HG03025 (cell line): ENCODE results near the gene IL1RN.

Experiments used
- ATAC-seq: cut with Tn5 transposase; IDR thresholded peaks from one replicate; pipeline ENCODE4 v1.9.1; 2021; ENCODE audit warnings: mild to moderate bottlenecking, moderate library complexity; ENCODE audit not compliant: unreplicated experiment, low FRiP score

Gene IL1RN

GRCh38 chr2:113124984-113125855 lies 2.2 kb upstream of the IL1RN start:
- ATAC-seq: no peak

- no peak for ATAC-seq
Observed at GRCh38 chr2:113127646-113128570, 510 bp downstream of the IL1RN start.

GRCh38 chr2:113129519-113130078 lies 2.2 kb downstream of the IL1RN start:
- no peak for ATAC-seq

GRCh38 chr2:113131352-113132185 lies 4.2 kb downstream of the IL1RN start:
- ATAC-seq: no peak

GRCh38 chr2:113132414-113133021 lies 5.1 kb downstream of the IL1RN start:
- no peak for ATAC-seq

DNA sequence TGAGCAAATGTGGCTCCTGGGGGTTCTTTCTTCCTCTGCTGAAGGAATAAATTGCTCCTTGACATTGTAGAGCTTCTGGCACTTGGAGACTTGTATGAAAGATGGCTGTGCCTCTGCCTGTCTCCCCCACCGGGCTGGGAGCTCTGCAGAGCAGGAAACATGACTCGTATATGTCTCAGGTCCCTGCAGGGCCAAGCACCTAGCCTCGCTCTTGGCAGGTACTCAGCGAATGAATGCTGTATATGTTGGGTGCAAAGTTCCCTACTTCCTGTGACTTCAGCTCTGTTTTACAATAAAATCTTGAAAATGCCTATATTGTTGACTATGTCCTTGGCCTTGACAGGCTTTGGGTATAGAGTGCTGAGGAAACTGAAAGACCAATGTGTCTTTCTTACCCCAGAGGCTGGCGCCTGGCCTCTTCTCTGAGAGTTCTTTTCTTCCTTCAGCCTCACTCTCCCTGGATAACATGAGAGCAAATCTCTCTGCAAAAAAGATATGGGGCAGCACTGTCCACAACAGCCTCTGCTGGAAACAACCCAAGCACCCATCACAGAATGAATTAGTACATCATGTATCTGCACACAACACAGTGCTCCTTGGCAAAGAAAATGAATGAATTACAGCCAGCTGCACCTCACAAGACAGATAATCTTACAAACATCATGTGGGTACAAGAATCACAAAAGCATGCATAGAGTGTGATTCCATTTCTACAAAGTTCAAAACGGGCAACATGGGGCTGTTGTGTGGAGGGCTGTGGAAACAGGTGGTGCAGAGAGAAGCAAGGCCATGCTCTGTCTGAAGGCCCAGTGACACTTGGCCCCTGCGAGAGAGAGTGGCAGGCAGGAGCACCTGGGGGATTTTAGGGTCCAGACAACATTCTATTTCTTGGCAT lies 6.6 kb downstream of the IL1RN start:
- no peak for ATAC-seq

DNA sequence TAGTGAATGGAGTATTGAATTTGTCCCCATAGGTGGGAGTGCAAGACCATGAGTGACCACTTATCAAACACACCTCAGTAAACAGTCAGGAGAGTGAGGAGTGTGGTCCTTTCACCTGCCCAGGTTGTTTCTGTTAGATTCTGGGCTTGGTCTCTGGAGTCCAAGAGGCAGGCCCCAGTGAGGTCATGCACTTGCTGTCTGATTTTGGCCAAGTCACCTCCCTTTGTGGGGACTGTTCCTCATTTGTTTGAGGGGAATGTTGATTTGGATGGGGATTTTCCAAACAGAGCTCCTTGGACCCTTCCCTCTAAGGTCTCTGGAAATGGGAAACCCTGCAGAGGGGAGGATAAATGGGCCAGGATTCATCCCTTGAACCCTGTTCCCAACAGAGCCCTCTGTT lies 7.3 kb downstream of the IL1RN start:
- no peak for ATAC-seq

- no peak for ATAC-seq
Observed at GRCh38 chr2:113135317-113135716, 7.9 kb downstream of the IL1RN start.

DNA sequence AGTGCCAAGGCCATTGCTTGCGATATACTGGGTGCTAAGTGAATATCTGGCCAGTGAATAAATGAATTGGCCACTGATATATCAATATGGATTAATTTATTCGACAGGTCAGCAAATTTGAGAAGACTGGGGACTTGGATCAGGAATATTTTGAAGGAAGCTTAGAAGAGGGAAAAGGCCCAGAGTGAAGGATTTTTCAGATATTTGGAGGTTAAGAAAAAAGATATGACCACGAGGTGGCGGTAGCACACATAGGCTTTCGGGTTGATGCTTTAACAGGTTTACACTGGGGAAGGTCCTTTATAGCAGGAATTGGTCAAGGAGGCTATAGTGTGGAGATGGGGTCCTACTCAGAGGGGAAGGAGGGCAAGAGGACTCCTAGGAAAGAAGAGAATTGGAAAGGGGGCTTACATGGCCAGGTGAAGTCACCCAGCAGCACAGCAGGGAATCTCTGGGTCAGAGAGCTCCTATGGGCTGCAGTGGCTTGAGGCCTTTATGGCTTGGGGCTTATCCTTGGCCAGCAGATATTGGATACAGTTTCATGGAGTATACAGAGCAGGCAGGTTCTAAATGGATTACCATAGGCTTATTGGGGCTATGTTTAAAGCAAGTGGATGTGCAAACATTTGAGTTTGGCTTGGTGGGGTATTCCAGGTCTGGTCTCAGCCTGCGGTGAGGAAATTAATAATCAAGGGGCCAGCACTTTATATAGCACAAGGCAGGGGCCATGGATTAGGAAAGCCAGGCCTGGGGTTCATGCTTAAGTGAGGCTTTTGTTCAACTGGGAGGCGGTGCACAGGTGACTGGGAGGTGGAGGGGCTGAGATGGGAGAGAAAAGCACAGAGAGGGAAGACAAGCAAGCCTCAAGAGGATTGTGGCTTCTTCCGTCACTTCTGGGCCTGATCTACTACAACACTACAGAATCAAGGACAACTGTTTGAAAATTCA lies 9.7 kb downstream of the IL1RN start:
- no peak for ATAC-seq

GRCh38 chr2:113137827-113138226 lies 10.4 kb downstream of the IL1RN start:
- ATAC-seq: no peak

GRCh38 chr2:113138428-113139322 lies 11.3 kb downstream of the IL1RN start:
- ATAC-seq: no peak

- ATAC-seq: no peak
Observed at GRCh38 chr2:113141451-113141850, 14.1 kb downstream of the IL1RN start.

- no peak for ATAC-seq
Observed at GRCh38 chr2:113142290-113142689, 14.9 kb downstream of the IL1RN start.

DNA sequence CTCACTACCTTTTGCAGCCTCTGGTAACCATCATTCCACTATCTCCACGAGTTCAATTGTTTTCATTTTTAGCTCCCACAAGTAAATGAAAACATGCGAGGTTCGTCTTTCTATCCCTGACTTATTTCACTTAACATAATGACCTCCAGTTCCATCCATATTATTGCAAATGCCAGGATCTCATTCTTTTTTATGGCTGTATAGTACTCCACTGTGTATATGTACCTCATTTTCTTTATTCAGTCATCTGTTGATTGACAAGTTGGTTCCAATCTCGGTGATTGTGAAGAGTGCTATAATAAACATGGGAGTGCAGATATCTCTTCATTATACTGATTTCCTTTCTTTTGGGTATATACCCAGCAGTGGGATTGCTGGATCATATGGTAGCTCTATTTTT lies 16.9 kb downstream of the IL1RN start:
- no peak for ATAC-seq

DNA sequence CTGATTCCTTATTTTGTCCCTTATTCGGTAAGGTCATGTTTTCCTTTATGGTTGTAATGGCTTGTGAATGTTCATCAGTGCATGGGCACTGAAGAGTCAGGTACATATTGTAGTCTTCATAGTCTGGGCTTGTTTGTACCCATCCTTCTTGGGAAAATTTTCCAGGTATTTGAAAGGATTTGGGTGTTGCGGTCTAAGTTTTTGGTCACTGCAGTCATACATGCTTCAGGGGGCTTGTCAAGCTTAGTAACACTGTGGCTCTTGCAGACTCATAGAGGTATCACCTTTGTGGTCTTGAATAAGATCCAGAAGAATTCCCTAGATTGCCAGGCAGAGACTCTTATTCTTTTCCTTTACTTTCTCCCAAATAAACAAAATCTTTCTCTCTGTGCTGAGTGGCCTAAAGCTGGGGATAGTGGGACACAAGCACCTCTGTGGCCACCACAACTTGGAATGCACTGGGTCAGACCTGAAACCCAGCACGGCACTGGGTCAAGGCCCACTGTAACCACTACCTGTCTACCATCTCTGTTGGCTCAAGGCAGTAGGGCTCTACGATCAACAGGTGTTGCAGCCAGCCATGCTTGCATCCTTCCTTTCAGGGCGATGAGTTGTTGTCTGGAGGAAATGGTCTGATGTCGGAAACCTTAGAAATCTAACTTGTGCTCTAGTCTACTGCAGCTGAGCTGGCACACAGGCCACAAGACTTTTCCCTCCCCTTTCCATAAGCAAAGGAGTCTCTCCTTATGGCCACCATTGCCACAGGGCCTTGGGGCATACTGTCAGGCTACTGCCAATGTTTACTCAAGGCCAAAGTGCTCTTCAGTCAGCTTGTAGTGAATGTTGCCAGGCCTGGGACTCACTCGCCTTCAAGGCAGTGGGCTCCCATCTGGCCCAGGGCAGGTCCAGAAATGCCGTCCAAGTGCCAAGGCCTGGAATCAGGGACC lies 21.5 kb downstream of the IL1RN start:
- ATAC-seq: no peak
